K562 (cell line): ENCODE results near the gene TRNP1. TPM values are rescaled to one million over a fixed set of nuclear protein-coding genes. Genes with fewer than 3 reads are reported as not detected.

Experiments used
- ATAC-seq: fragments of 200-7000 bp; cut with Tn5 transposase; 3 replicates; pipeline ENCODE4 v1.9.1; 2020; ENCODE audit warnings: moderate library complexity
- BruUV-seq: library from RNA; stranded (reverse); fragments of 400-500 nt; replicated peaks from 2 replicates; lab custom pipeline; 2021; lab: Mats Ljungman, UMichigan
- CTCF ChIA-PET: fragments of 300-600 bp; formaldehyde crosslinking; extraction: SDS; loops from one replicate; lab custom pipeline; 2021; ENCODE audit warnings: low intra/inter-chr PET ratio; lab: Yijun Ruan, JAX
- POLR2A ChIA-PET: fragments of 300-600, 350-650 bp; sonication (Branson Sonifier 250); formaldehyde crosslinking; extraction: SDS; loops from one replicate; lab custom pipeline; 2021; ENCODE audit warnings: antibody characterized with exemption, inconsistent platforms; lab: Yijun Ruan, JAX
- DNase-seq, 4 experiments: peaks; one replicate each; pipeline versions ENCODE4 v3.0.0 to v3.0.0-alpha.2; 2011 to 2018; ENCODE audit warnings: low spot score in 3 of 4, mixed read lengths in 3 of 4; ENCODE audit errors: extremely low read depth in 1 of 4
- FAIRE-seq: peaks from 2 replicates; lab custom pipeline; 2011; peaks lifted over from hg19 to GRCh38; lab: Jason Lieb, UNC
- H2AFZ ChIP-seq: 2 replicates; pipeline ENCODE4 v1.6.0; 2011; ENCODE audit warnings: low read depth, low read length, control low read depth, inconsistent platforms
- H3K27ac ChIP-seq: fragments of 200-600 bp; 3 replicates; pipeline ENCODE4 v1.8.0; 2011; ENCODE audit warnings: low read depth, mild to moderate bottlenecking, control low read depth, inconsistent platforms, low read length, moderate library complexity, mixed read lengths; ENCODE audit errors: extremely low read depth
- H3K27me3 ChIP-seq, 2 experiments: fragments of 300-600 bp in 1 of 2; 2 replicates in 1 of 2; 3 replicates in 1 of 2; pipeline versions ENCODE4 v1.6.0 to v1.8.0; 2011; ENCODE audit warnings: inconsistent platforms in 2 of 2, low read length in 2 of 2, mild to moderate bottlenecking in 1 of 2, mixed read lengths in 1 of 2, moderate library complexity in 1 of 2; ENCODE audit not compliant: control insufficient read depth in 2 of 2, insufficient read depth in 2 of 2
- H3K36me3 ChIP-seq: fragments of 300-600 bp; 3 replicates; pipeline ENCODE4 v1.8.0; 2011; ENCODE audit warnings: mild to moderate bottlenecking, low read length, inconsistent platforms; ENCODE audit not compliant: control insufficient read depth, insufficient read depth
- H3K4me1 ChIP-seq, 2 experiments: fragments of 200-600 bp in 1 of 2; replicated peaks in 1 of 2; 2 replicates in 1 of 2; 3 replicates in 1 of 2; pipeline versions ENCODE4 v1.5.1 to v1.8.0; 2011; ENCODE audit warnings: inconsistent platforms in 2 of 2, low read length in 2 of 2, mild to moderate bottlenecking in 1 of 2, mixed read lengths in 1 of 2, moderate library complexity in 1 of 2; ENCODE audit not compliant: control insufficient read depth in 2 of 2, insufficient read depth in 2 of 2
- H3K4me2 ChIP-seq: 2 replicates; pipeline ENCODE4 v1.6.1; 2011; ENCODE audit warnings: low read length, control low read depth, inconsistent platforms, mixed read lengths; ENCODE audit not compliant: insufficient read depth
- H3K4me3 ChIP-seq: fragments of 200-600 bp; sonication (generic), shearing (Covaris generic); 2 replicates; pipeline ENCODE4 v1.5.1; 2016; ENCODE audit warnings: control low read depth, inconsistent platforms
- H3K79me2 ChIP-seq: fragments of 200-600 bp; 3 replicates; pipeline ENCODE4 v1.8.0; 2011; ENCODE audit warnings: low read length, inconsistent platforms; ENCODE audit not compliant: control insufficient read depth, insufficient read depth
- H3K9ac ChIP-seq, 2 experiments: 2 replicates each; pipeline versions ENCODE4 v1.6.0 to v1.6.1; 2011; ENCODE audit warnings: low read depth in 2 of 2, low read length in 2 of 2, control low read depth in 1 of 2, inconsistent platforms in 1 of 2, mild to moderate bottlenecking in 1 of 2, mixed read lengths in 1 of 2; ENCODE audit not compliant: insufficient read depth in 1 of 2
- H3K9me1 ChIP-seq: one replicate; pipeline ENCODE4 v1.6.0; 2011; ENCODE audit warnings: inconsistent platforms, mild to moderate bottlenecking, low read length, moderate library complexity; ENCODE audit not compliant: control insufficient read depth, insufficient read depth
- H3K9me3 ChIP-seq: replicated peaks from 2 replicates; pipeline ENCODE4 v1.5.1; 2011; ENCODE audit warnings: low read depth, low read length, inconsistent platforms; ENCODE audit not compliant: control insufficient read depth, insufficient read depth
- H4K20me1 ChIP-seq: replicated peaks from 2 replicates; pipeline ENCODE4 v1.6.1; 2011; ENCODE audit warnings: low read length, inconsistent platforms, mixed read lengths; ENCODE audit not compliant: control insufficient read depth, insufficient read depth
- CBX3 ChIP-seq, 2 experiments: IDR thresholded peaks; 1 replicate in 1 of 2; 2 replicates in 1 of 2; pipeline ENCODE4 v1.6.1; 2012; ENCODE audit warnings: inconsistent platforms in 2 of 2, low read length in 2 of 2, borderline replicate concordance in 1 of 2, control low read depth in 1 of 2
- DLX4 ChIP-seq: fragments of 250-450 bp; sonication (Bioruptor Pico); IDR thresholded peaks from 2 replicates; pipeline ENCODE4 v1.6.1; 2021; ENCODE audit warnings: mild to moderate bottlenecking
- E2F1 ChIP-seq: sonication (generic); formaldehyde crosslinking; IDR thresholded peaks from 2 replicates; pipeline ENCODE4 v1.8.1; 2023; ENCODE audit warnings: mild to moderate bottlenecking, missing genetic modification reagents, moderate library complexity
- ETV1 ChIP-seq: fragments of 450-650 bp; conservative IDR thresholded peaks from 2 replicates; pipeline ENCODE4 v1.6.1; 2016; ENCODE audit warnings: missing genetic modification characterization, control low read depth, low read depth, missing compliant biosample characterization
- MEIS2 ChIP-seq: fragments of 450-650 bp; IDR thresholded peaks from 2 replicates; pipeline ENCODE4 v1.6.1; 2014; ENCODE audit warnings: mild to moderate bottlenecking; ENCODE audit not compliant: partially characterized antibody
- MITF ChIP-seq: IDR thresholded peaks from 2 replicates; pipeline ENCODE4 v1.6.1; 2014; ENCODE audit warnings: antibody characterized with exemption
- NR4A1 ChIP-seq, 2 experiments: fragments of 250-450 bp in 1 of 2; fragments of 450-650 bp in 1 of 2; sonication (Bioruptor Pico) in 1 of 2; IDR thresholded peaks; 2 replicates each; pipeline versions ENCODE4 v1.4.0 to v1.6.1; 2016 to 2020; ENCODE audit warnings: mild to moderate bottlenecking in 2 of 2, missing compliant biosample characterization in 1 of 2, missing genetic modification characterization in 1 of 2, moderate library complexity in 1 of 2
- TAF15 ChIP-seq: fragments of 200-400 bp; formaldehyde crosslinking; IDR thresholded peaks from 2 replicates; pipeline ENCODE4 v1.6.1; 2017; ENCODE audit warnings: mild to moderate bottlenecking, low read depth, low read length, moderate library complexity
- TCF7 ChIP-seq: sonication (generic); IDR thresholded peaks from 2 replicates; pipeline ENCODE4 v1.6.1; 2016; ENCODE audit warnings: antibody characterized with exemption, borderline replicate concordance
- TRIM24 ChIP-seq, 2 experiments: fragments of 450-650 bp; IDR thresholded peaks; 2 replicates each; pipeline ENCODE4 v1.6.1; 2016
- ZNF175 ChIP-seq: fragments of 200-800 bp; sonication (Bioruptor generic); IDR thresholded peaks from 2 replicates; pipeline ENCODE4 v1.6.1; 2016; ENCODE audit warnings: low read depth, mild to moderate bottlenecking, missing genetic modification characterization, missing compliant biosample characterization
- ZNF316 ChIP-seq: fragments of 450-650 bp; IDR thresholded peaks from 2 replicates; pipeline ENCODE4 v1.6.1; 2016
- ZNF668 ChIP-seq: fragments of 250-450 bp; sonication (Bioruptor Pico); IDR thresholded peaks from 2 replicates; pipeline ENCODE4 v1.8.0; 2022; ENCODE audit warnings: mild to moderate bottlenecking, inconsistent platforms
- ZNF717 ChIP-seq: fragments of 250-450 bp; sonication (Bioruptor Pico); IDR thresholded peaks from 2 replicates; pipeline ENCODE4 v1.5.0; 2021
- ZSCAN29 ChIP-seq: fragments of 450-650 bp; IDR thresholded peaks from 2 replicates; pipeline ENCODE4 v1.6.1; 2017
- WGBS: fragments of 100-300 bp; shearing (Covaris generic); methylation state at CpG from one replicate; pipeline ENCODE4 v1.1.6; 2016; ENCODE audit warnings: low coverage, mixed read lengths; ENCODE audit not compliant: insufficient coverage; ENCODE audit errors: missing lambda C conversion rate; 5-methylcytosine and 5-hydroxymethylcytosine counted together
- in situ Hi-C: fragments of 300-500 bp; cut with MboI; formaldehyde crosslinking; loops from 4 replicates; pipeline ENCODE4 v1.15.0; 2018; ENCODE audit warnings: inconsistent platforms, mixed read lengths
- intact Hi-C: fragments of 100-400 bp; cut with micrococcal nuclease; formaldehyde crosslinking; loops from 2 replicates; pipeline ENCODE4 v1.14.2; 2022
- polyA plus RNA-seq, 8 experiments: library from polyadenylated mRNA; depleted of rRNA in 4 of 8; stranded (reverse) in 5 of 8; unstranded in 3 of 8; fragments of >200 nt; fragmentation: Nextera tagmentation in 2 of 8; fragmentation: Illumina TruSeq in 1 of 8; extraction: Ambion mirVana in 2 of 8; extraction: Trizol in 1 of 8; gene quantifications; 2 replicates each; pipeline versions ENCODE4 v1.2.1 to v1.2.3, GENCODE V29; 2011 to 2014; ENCODE audit warnings: inconsistent platforms in 1 of 8, missing spikeins in 1 of 8
- total RNA-seq, 7 experiments: library from RNA; depleted of rRNA in 6 of 7; stranded (reverse); fragments of >200 nt in 6 of 7; fragmentation: Illumina TruSeq in 2 of 7; extraction: Trizol in 2 of 7; gene quantifications; 2 replicates each; pipeline versions ENCODE4 v1.2.1 to v1.2.3, GENCODE V29; 2011 to 2021; ENCODE audit warnings: low replicate concordance in 1 of 7
- TF ChIP-seq, protein P1 (sequence below): fragments of 250-450 bp; sonication (Bioruptor Pico); IDR thresholded peaks from 2 replicates; pipeline ENCODE4 v1.8.0; 2021; ENCODE audit warnings: moderate library complexity, mild to moderate bottlenecking, inconsistent platforms

TRNP1 gene
- total and polyA plus RNA-seq, 9 of the 15 experiments (the other 6 are each of a cell fraction or from before 2014, with no cell fraction given), result 0.03 to 1.3 (median 0.95) TPM

DNA sequence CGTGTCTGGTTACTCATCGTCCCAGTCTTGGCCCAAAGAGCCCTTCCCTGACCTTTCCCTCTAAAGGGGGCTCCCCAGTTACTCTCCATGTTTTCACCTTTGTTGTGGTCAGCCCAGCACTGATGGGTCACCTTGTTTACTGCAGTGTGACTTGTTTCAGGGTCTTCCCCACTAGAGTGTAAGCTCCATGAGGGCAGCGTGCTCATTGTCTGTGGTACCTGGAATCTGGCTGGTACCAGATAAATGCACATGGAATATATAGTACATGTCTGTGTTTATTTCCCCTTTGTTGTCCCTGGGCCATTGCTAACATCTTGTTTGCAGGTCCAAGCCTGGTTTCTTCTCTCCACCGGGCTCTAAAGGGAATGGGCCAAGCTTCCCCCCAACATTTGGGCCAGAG is 41.9 kb downstream of the TRNP1 start:
- no peak for FAIRE-seq
- H3K4me1 ChIP-seq, result peaks cover 0 to 8% of the 10 kb centered on the region in 2 experiments; a peak in 2 of 5 replicates
- no peak for TF ChIP-seq ZNF717 (CRISPR knock-in tag)
- TF ChIP-seq CBX3 (IDR thresholded peaks at IDR 0.05; ENCODE audit: borderline replicate concordance in 1 of 2, low read length in 2 of 2), result peak in 1 of 2 experiments; percentile 80; a peak in 2 of 3 replicates
- no peak for TF ChIP-seq E2F1 (CRISPR knock-in tag)
- TF ChIP-seq, protein P1, sequence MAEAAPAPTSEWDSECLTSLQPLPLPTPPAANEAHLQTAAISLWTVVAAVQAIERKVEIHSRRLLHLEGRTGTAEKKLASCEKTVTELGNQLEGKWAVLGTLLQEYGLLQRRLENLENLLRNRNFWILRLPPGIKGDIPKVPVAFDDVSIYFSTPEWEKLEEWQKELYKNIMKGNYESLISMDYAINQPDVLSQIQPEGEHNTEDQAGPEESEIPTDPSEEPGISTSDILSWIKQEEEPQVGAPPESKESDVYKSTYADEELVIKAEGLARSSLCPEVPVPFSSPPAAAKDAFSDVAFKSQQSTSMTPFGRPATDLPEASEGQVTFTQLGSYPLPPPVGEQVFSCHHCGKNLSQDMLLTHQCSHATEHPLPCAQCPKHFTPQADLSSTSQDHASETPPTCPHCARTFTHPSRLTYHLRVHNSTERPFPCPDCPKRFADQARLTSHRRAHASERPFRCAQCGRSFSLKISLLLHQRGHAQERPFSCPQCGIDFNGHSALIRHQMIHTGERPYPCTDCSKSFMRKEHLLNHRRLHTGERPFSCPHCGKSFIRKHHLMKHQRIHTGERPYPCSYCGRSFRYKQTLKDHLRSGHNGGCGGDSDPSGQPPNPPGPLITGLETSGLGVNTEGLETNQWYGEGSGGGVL, result no peak
- no peak for TF ChIP-seq ZSCAN29
- TF ChIP-seq ZNF316, result peak; percentile 90
- TF ChIP-seq DLX4 (CRISPR knock-in tag), result no peak
- no peak for TF ChIP-seq MEIS2
- TF ChIP-seq ZNF668, result no peak
- TF ChIP-seq TAF15, result no peak
- TF ChIP-seq ZNF175 (CRISPR knock-in tag), result no peak
- TF ChIP-seq TRIM24 (IDR thresholded peaks at IDR 0.05), result peak; percentile 56 to 66; a peak in 3 of 4 replicates
- no peak for TF ChIP-seq TCF7
- no peak for TF ChIP-seq MITF
- no peak for TF ChIP-seq NR4A1 (CRISPR knock-in tag; IDR thresholded peaks at IDR 0.05)
- no peak for TF ChIP-seq NR4A1 (tag; IDR thresholded peaks at IDR 0.05)
- TF ChIP-seq ETV1 (tag), result no peak

More for the DNA sequence above, 41.9 kb downstream of the TRNP1 start:
- Histone ChIP-seq H3K27me3 (no peaks in the 10 kb centered on the region), H3K79me2 (no peaks in the 10 kb centered on the region), H3K4me2 (no peak overlapping the region), H3K36me3 (no peaks in the 10 kb centered on the region), H3K9ac (no peak overlapping the region), H2AFZ (no peak overlapping the region), H3K9me1 (no peaks in the 10 kb centered on the region), H3K4me3 (no peak overlapping the region), H4K20me1 (no peaks in the 10 kb centered on the region; the same call in 1 of the 2 replicates), H3K9me3 (0 out of 2 replicates have a peak, but pooled peaks cover 2% of the 10 kb centered on the region), H3K27ac (no peak overlapping the region)
- DNase-seq, result no peak
- ChIA-PET POLR2A (interaction anchor here (1.1 to 1.2 kb wide), 2 partner anchors 14 to 111 kb away, joined by 4 read pairs; no protein-coding TSS in a partner anchor), CTCF (interaction anchor here (0.6 kb wide), 1 partner anchor 196 kb away, joined by 3 read pairs; no protein-coding TSS in a partner anchor)
- 86% methylated on average over 4 of the region's 4 CpGs for WGBS
- BruUV-seq, result no TSS peak
- intact Hi-C loops (no loop called here), in situ Hi-C loops (loop anchor here (5.0 kb wide), 1 partner anchor 38 kb away; no protein-coding TSS in a partner anchor)
- ATAC-seq, result no peak
